Measurements from ENCODE around the gene SMIM35.

Gene SMIM35

GRCh38 chr11:118091690-118092089 is 4.9 kb upstream of the SMIM35 start:
- Histone ChIP-seq H3K4me1 (ENCODE audit: control insufficient read depth in 1 of 2, insufficient read depth in 1 of 2, low read depth in 1 of 2, low read length in 1 of 2) (peaks cover 16 to 21% of the 10 kb centered on the region in 2 experiments), H3K36me3 (no peaks in the 10 kb centered on the region), H3K27ac (no peak overlapping the region), H3K27me3 (no peaks in the 10 kb centered on the region), H3K9me3 (no peaks in the 10 kb centered on the region), H3K4me3 (ENCODE audit: low read depth in 1 of 2, low read length in 1 of 2) (no peak overlapping the region)
- TF ChIP-seq CTCF (IDR thresholded peaks at IDR 0.05), result no peak

GRCh38 chr11:118090545-118091162 is 3.9 kb upstream of the SMIM35 start:
- H3K4me1 ChIP-seq (ENCODE audit: control insufficient read depth in 1 of 2, insufficient read depth in 1 of 2, low read depth in 1 of 2, low read length in 1 of 2), result peaks cover 16 to 21% of the 10 kb centered on the region in 2 experiments
- TF ChIP-seq CTCF (IDR thresholded peaks at IDR 0.05), result no peak
- no peak overlapping the region for H3K27ac ChIP-seq
- H3K36me3 ChIP-seq, result no peaks in the 10 kb centered on the region
- no peaks in the 10 kb centered on the region for H3K27me3 ChIP-seq
- no peaks in the 10 kb centered on the region for H3K9me3 ChIP-seq
- no peak overlapping the region for H3K4me3 ChIP-seq (ENCODE audit: low read depth in 1 of 2, low read length in 1 of 2)

GRCh38 chr11:118088531-118088930 is 1.8 kb upstream of the SMIM35 start:
- TF ChIP-seq CTCF (IDR thresholded peaks at IDR 0.05), result no peak
- Histone ChIP-seq H3K4me1 (ENCODE audit: control insufficient read depth in 1 of 2, insufficient read depth in 1 of 2, low read depth in 1 of 2, low read length in 1 of 2) (peaks cover 30 to 33% of the 10 kb centered on the region in 2 experiments), H3K4me3 (ENCODE audit: low read depth in 1 of 2, low read length in 1 of 2) (peak overlapping the region in 1 of 2 experiments; percentile 10), H3K27ac (peak overlapping the region; percentile 88), H3K36me3 (no peaks in the 10 kb centered on the region), H3K27me3 (no peaks in the 10 kb centered on the region), H3K9me3 (no peaks in the 10 kb centered on the region)

- peaks cover 34 to 37% of the 10 kb centered on the region in 2 experiments for H3K4me1 ChIP-seq (ENCODE audit: control insufficient read depth in 1 of 2, insufficient read depth in 1 of 2, low read depth in 1 of 2, low read length in 1 of 2)
- TF ChIP-seq CTCF (IDR thresholded peaks at IDR 0.05), result no peak
- peak overlapping the region in 1 of 2 experiments; percentile 10 for H3K4me3 ChIP-seq (ENCODE audit: low read depth in 1 of 2, low read length in 1 of 2)
Measured at GRCh38 chr11:118087931-118088330, 1.2 kb upstream of the SMIM35 start.

GRCh38 chr11:118084656-118085055 is 2.1 kb downstream of the SMIM35 start:
- no peak overlapping the region for H3K4me3 ChIP-seq (ENCODE audit: low read depth in 1 of 2, low read length in 1 of 2)

More at GRCh38 chr11:118087931-118088330, 1.2 kb upstream of the SMIM35 start:
- H3K27me3 ChIP-seq, result no peaks in the 10 kb centered on the region
- H3K27ac ChIP-seq, result peak overlapping the region; percentile 88
- H3K9me3 ChIP-seq, result no peaks in the 10 kb centered on the region
- H3K36me3 ChIP-seq, result no peaks in the 10 kb centered on the region

More at GRCh38 chr11:118084656-118085055, 2.1 kb downstream of the SMIM35 start:
- TF ChIP-seq CTCF (IDR thresholded peaks at IDR 0.05), result no peak
- Histone ChIP-seq H3K27ac (peak overlapping the region; percentile 86), H3K36me3 (no peaks in the 10 kb centered on the region), H3K27me3 (no peaks in the 10 kb centered on the region), H3K4me1 (ENCODE audit: control insufficient read depth in 1 of 2, insufficient read depth in 1 of 2, low read depth in 1 of 2, low read length in 1 of 2) (peaks cover 62 to 66% of the 10 kb centered on the region in 2 experiments), H3K9me3 (no peaks in the 10 kb centered on the region)

All from neutrophil (primary cell).